Peyer's patch (tissue), 4 donors: ENCODE results near the gene LRG1. TPM values are rescaled to one million over a fixed set of nuclear protein-coding genes. Genes with fewer than 3 reads are reported as not detected.

Source experiments
- DNase-seq, 3 donors: peaks; one replicate each; pipeline ENCODE4 v3.0.0-alpha.2; 2017 to 2019
- H3K27ac ChIP-seq, 4 donors: fragments of 200-600 bp; sonication (generic); one replicate each; pipeline ENCODE4 v1.5.1; 2016 to 2019
- H3K27me3 ChIP-seq, 2 donors: fragments of 200-600 bp; sonication (generic); one replicate each; pipeline ENCODE4 v1.5.1; 2019
- H3K36me3 ChIP-seq, 3 donors: fragments of 200-600 bp; sonication (generic); one replicate each; pipeline ENCODE4 v1.5.1; 2016 to 2019
- H3K4me1 ChIP-seq, 4 donors: fragments of 200-600 bp; sonication (generic); one replicate each; pipeline ENCODE4 v1.5.1; 2016 to 2019
- H3K4me3 ChIP-seq, 4 donors: fragments of 200-600 bp; sonication (generic); 1 replicate in 3 of 4; 2 replicates in 1 of 4; pipeline ENCODE4 v1.5.1; 2016 to 2019; ENCODE audit warnings: mild to moderate bottlenecking in 1 of 4
- H3K9me3 ChIP-seq, 4 donors: fragments of 200-600 bp; sonication (generic); one replicate each; pipeline ENCODE4 v1.5.1; 2016 to 2019; ENCODE audit warnings: mild to moderate bottlenecking in 1 of 4
- CTCF ChIP-seq, 6 experiments: fragments of 450-650 bp in 4 of 6; fragments of 200-600 bp in 2 of 6; sonication (generic) in 1 of 6; IDR thresholded peaks; one replicate each; pipeline ENCODE4 v1.5.1; 2017 to 2019; ENCODE audit warnings: antibody characterized with exemption in 6 of 6, mild to moderate bottlenecking in 3 of 6, moderate library complexity in 1 of 6
- POLR2A ChIP-seq, 2 donors: fragments of 450-650 bp; IDR thresholded peaks; one replicate each; pipeline ENCODE4 v1.5.1; 2017; ENCODE audit warnings: antibody characterized with exemption in 2 of 2, mild to moderate bottlenecking in 2 of 2, moderate library complexity in 2 of 2
- total RNA-seq, 4 donors: library from RNA; depleted of rRNA; stranded (reverse); fragments of >200 nt; gene quantifications; one replicate each; pipeline ENCODE4 v1.1.0, GENCODE V29; 2016

The LRG1 gene
- total RNA-seq, result 1 to 10 TPM; 1.7 to 3.5 (median 3.0) TPM

GRCh38 chr19:4539693-4540581 is at the start of gene LRG1:
Gene LRG1, minus strand, starts transcription at chr19:4540036. Its CDS starts 23 bp downstream, at chr19:4540013.
- Histone ChIP-seq H3K9me3 (no peaks in the 10 kb centered on the region), H3K27me3 (peaks cover 0 to 7% of the 10 kb centered on the region in 2 donors), H3K4me3 (peak within 1 kb of the TSS in 2 of 4 donors; percentile 5 to 14), H3K4me1 (peaks cover 0 to 7% (median 0%) of the 10 kb centered on the region in 4 donors), H3K27ac (peak within 1 kb of the TSS in 3 of 4 donors; percentile 33 to 46 (median 34)), H3K36me3 (no peaks in the 10 kb centered on the region)
- DNase-seq, result peak in 2 of 3 donors; percentile 69 to 73
- peak; percentile 45 to 54 for TF ChIP-seq POLR2A (IDR thresholded peaks at IDR 0.05)
- no peak for TF ChIP-seq CTCF (IDR thresholded peaks at IDR 0.05)

- Histone ChIP-seq H3K27me3 (peaks cover 0 to 18% of the 10 kb centered on the region in 2 donors), H3K27ac (no peak overlapping the region), H3K9me3 (no peaks in the 10 kb centered on the region), H3K4me3 (no peak overlapping the region), H3K36me3 (no peaks in the 10 kb centered on the region), H3K4me1 (peaks cover 0 to 12% (median 9%) of the 10 kb centered on the region in 4 donors)
- no peak for TF ChIP-seq CTCF (IDR thresholded peaks at IDR 0.05)
- no peak for TF ChIP-seq POLR2A (IDR thresholded peaks at IDR 0.05)
- DNase-seq, result no peak
Measured at GRCh38 chr19:4588291-4588761, 48.5 kb upstream of the LRG1 start.

- H3K4me1 ChIP-seq, result peaks cover 0 to 12% (median 9%) of the 10 kb centered on the region in 4 donors
- no peak overlapping the region for H3K4me3 ChIP-seq
- H3K9me3 ChIP-seq, result no peaks in the 10 kb centered on the region
- TF ChIP-seq CTCF (IDR thresholded peaks at IDR 0.05), result no peak
- no peak for DNase-seq
- peaks cover 0 to 20% of the 10 kb centered on the region in 2 donors for H3K27me3 ChIP-seq
- H3K27ac ChIP-seq, result no peak overlapping the region
- H3K36me3 ChIP-seq, result no peaks in the 10 kb centered on the region
Measured at GRCh38 chr19:4587527-4587926, 47.7 kb upstream of the LRG1 start.

- Histone ChIP-seq H3K4me3 (no peak overlapping the region), H3K9me3 (no peaks in the 10 kb centered on the region), H3K36me3 (no peaks in the 10 kb centered on the region), H3K27me3 (peaks cover 0 to 26% of the 10 kb centered on the region in 2 donors), H3K27ac (no peak overlapping the region), H3K4me1 (peaks cover 0 to 12% (median 9%) of the 10 kb centered on the region in 4 donors)
- no peak for TF ChIP-seq CTCF (IDR thresholded peaks at IDR 0.05)
- no peak for TF ChIP-seq POLR2A (IDR thresholded peaks at IDR 0.05)
- no peak for DNase-seq
Measured at GRCh38 chr19:4586691-4587090, 46.9 kb upstream of the LRG1 start.

- DNase-seq, result no peak
- Histone ChIP-seq H3K36me3 (no peaks in the 10 kb centered on the region), H3K4me3 (no peak overlapping the region), H3K4me1 (peaks cover 0 to 13% (median 9%) of the 10 kb centered on the region in 4 donors), H3K27me3 (peaks cover 0 to 27% of the 10 kb centered on the region in 2 donors), H3K27ac (no peak overlapping the region), H3K9me3 (no peaks in the 10 kb centered on the region)
- TF ChIP-seq CTCF (IDR thresholded peaks at IDR 0.05) (no peak), POLR2A (IDR thresholded peaks at IDR 0.05) (no peak)
Measured at GRCh38 chr19:4586245-4586644, 46.4 kb upstream of the LRG1 start.
